ENCODE data around the gene ZNF853. TPM values are rescaled to one million over a fixed set of nuclear protein-coding genes. Genes with fewer than 3 reads are reported as not detected.
A peak's percentile ranks its signal among the peaks of the same experiment; 100 is the strongest.

Gene ZNF853
- total and polyA plus RNA-seq, 2 donors (not counting 1 experiment from before 2014, with no cell fraction given): 2.5 to 6.3 TPM

DNA sequence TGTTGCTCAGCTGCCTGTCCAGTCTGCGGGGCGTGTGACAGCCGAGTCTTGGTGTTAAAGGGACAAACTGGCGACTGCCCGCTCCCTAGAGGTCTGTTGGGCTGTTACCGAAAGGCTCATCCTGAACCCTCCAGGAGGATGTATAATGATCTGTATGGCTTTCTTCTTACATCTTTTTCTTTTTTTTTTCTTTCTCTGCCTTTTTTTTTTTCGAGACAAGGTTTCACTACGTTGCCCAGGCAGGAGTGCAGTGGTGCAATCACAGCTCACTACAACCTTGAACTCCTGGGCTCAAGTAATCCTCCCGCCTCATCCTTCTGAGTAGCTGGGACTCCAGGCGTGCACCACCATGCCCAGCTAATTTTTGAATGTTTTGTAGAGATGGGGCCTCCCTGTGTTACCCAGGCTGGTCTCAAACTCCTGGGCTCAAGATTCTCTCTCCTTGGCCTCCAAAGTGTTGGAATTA lies 24.7 kb upstream of the ZNF853 start:
- Histone ChIP-seq H3K27me3 (replicated peaks in 1 of 4; ENCODE audit: control extremely low read depth in 1 of 4, control insufficient read depth in 3 of 4, insufficient read depth in 4 of 4, low read length in 3 of 4) (no peaks in the 10 kb centered on the region), H3K36me3 (replicated peaks in 1 of 2; ENCODE audit: control extremely low read depth in 1 of 2, control insufficient read depth in 1 of 2, extremely low read depth in 1 of 2, insufficient read depth in 2 of 2, low read length in 1 of 2) (peaks cover 3 to 60% of the 10 kb centered on the region in 2 experiments), H3K4me1 (ENCODE audit: control insufficient read depth in 2 of 2, insufficient read depth in 2 of 2, low read length in 2 of 2) (peaks cover 15 to 19% of the 10 kb centered on the region in 2 donors), H3K27ac (ENCODE audit: low read length in 2 of 2) (peak overlapping the region in 1 of 2 donors; percentile 76), H3K9ac (ENCODE audit: low read length) (peak overlapping the region; percentile 83), H3K4me2 (replicated peaks; ENCODE audit: low read depth, low read length, poor library complexity, severe bottlenecking) (peak overlapping the region; percentile 96), H3K9me3 (ENCODE audit: control extremely low read depth in 1 of 3, control insufficient read depth in 2 of 3, insufficient read depth in 1 of 3, low read length in 2 of 3) (no peaks in the 10 kb centered on the region), H4K20me1 (ENCODE audit: control insufficient read depth, insufficient read depth, low read length, poor library complexity, severe bottlenecking) (peaks cover 11% of the 10 kb centered on the region), H3K79me2 (ENCODE audit: control insufficient read depth, insufficient read depth, low read length) (peaks cover 45% of the 10 kb centered on the region), H3K4me3 (ENCODE audit: control extremely low read depth in 1 of 5, extremely low read depth in 1 of 5, insufficient read depth in 1 of 5, low read depth in 2 of 5, low read length in 4 of 5) (peak overlapping the region; percentile 45 to 82 (median 74)), H2AFZ (ENCODE audit: insufficient read depth, low read depth, low read length, poor library complexity, severe bottlenecking) (peak overlapping the region; percentile 90)
- Mint-ChIP-seq H3K27ac (peak overlapping the region; percentile 88), H3K4me1 (peaks cover 13% of the 10 kb centered on the region), H3K4me3 (peak overlapping the region; percentile 88), H3K27me3 (no peaks in the 10 kb centered on the region), H3K9me3 (ENCODE audit: insufficient read depth) (no peaks in the 10 kb centered on the region)
- no peak for ATAC-seq (ENCODE audit: low read depth)
- CTCF ChIA-PET: interaction anchor here (0.9 to 2.0 kb wide), 10 partner anchors 10 to 593 kb away, joined by 3 to 6 read pairs (median 4); partner anchors contain the start of gene DAGLB
- 6% methylated on average over 3 of the region's 10 CpGs for WGBS (ENCODE audit: insufficient coverage)
- no peak for TF ChIP-seq EZH2 (IDR thresholded peaks at IDR 0.05; ENCODE audit: borderline replicate concordance, insufficient read depth, low read depth, low read length, poor library complexity, severe bottlenecking)
- TF ChIP-seq, protein P1, sequence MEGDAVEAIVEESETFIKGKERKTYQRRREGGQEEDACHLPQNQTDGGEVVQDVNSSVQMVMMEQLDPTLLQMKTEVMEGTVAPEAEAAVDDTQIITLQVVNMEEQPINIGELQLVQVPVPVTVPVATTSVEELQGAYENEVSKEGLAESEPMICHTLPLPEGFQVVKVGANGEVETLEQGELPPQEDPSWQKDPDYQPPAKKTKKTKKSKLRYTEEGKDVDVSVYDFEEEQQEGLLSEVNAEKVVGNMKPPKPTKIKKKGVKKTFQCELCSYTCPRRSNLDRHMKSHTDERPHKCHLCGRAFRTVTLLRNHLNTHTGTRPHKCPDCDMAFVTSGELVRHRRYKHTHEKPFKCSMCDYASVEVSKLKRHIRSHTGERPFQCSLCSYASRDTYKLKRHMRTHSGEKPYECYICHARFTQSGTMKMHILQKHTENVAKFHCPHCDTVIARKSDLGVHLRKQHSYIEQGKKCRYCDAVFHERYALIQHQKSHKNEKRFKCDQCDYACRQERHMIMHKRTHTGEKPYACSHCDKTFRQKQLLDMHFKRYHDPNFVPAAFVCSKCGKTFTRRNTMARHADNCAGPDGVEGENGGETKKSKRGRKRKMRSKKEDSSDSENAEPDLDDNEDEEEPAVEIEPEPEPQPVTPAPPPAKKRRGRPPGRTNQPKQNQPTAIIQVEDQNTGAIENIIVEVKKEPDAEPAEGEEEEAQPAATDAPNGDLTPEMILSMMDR (IDR thresholded peaks at IDR 0.05): no peak
- intact Hi-C loops (cut with micrococcal nuclease): loop anchor here (1.0 to 5.0 kb wide), 3 partner anchors 13 to 267 kb away; partner anchors contain the start of genes ZDHHC4 and ZNF12
- no peak for DNase-seq
- POLR2A ChIA-PET: interaction anchor here (0.6 to 1.2 kb wide), 5 partner anchors 9 to 158 kb away, joined by 3 to 9 read pairs (median 4); partner anchors contain the start of genes ZDHHC4 and ZNF316

DNA sequence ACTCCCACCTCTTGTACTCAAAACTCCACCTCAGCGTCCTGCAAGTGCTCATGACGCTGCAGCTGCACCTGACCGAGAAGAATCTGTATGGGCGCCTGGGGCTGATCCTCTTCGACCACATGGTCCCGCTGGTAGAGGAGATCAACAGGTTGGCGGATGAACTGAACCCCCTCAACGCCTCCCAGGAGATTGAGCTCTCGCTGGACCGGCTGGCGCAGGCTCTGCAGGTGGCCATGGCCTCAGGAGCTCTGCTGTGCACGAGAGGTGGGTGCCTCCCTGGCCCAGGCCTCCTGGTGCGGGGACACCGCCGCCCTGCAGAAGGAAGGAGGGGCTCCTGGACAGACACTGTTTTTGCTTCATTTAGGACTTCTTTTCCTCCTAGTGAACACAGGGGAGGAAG lies 15.3 kb upstream of the ZNF853 start:
- intact Hi-C loops (cut with micrococcal nuclease): no loop called here
- ChIA-PET CTCF (no interaction called here), POLR2A (interaction anchor here (0.6 kb wide), 1 partner anchor 9 kb away, joined by 4 read pairs; no protein-coding TSS in a partner anchor)
- Histone ChIP-seq H3K79me2 (ENCODE audit: control insufficient read depth, insufficient read depth, low read length) (peaks cover 53% of the 10 kb centered on the region), H3K4me2 (replicated peaks; ENCODE audit: low read depth, low read length, poor library complexity, severe bottlenecking) (no peak overlapping the region), H3K36me3 (replicated peaks in 1 of 2; ENCODE audit: control extremely low read depth in 1 of 2, control insufficient read depth in 1 of 2, extremely low read depth in 1 of 2, insufficient read depth in 2 of 2, low read length in 1 of 2) (peaks cover 4 to 77% of the 10 kb centered on the region in 2 experiments), H3K27me3 (replicated peaks in 1 of 4; ENCODE audit: control extremely low read depth in 1 of 4, control insufficient read depth in 3 of 4, insufficient read depth in 4 of 4, low read length in 3 of 4) (no peaks in the 10 kb centered on the region), H3K9me3 (ENCODE audit: control extremely low read depth in 1 of 3, control insufficient read depth in 2 of 3, insufficient read depth in 1 of 3, low read length in 2 of 3) (no peaks in the 10 kb centered on the region), H3K9ac (ENCODE audit: low read length) (no peak overlapping the region), H3K4me1 (ENCODE audit: control insufficient read depth in 2 of 2, insufficient read depth in 2 of 2, low read length in 2 of 2) (no peaks in the 10 kb centered on the region), H4K20me1 (ENCODE audit: control insufficient read depth, insufficient read depth, low read length, poor library complexity, severe bottlenecking) (peaks cover 34% of the 10 kb centered on the region), H2AFZ (ENCODE audit: insufficient read depth, low read depth, low read length, poor library complexity, severe bottlenecking) (no peak overlapping the region), H3K27ac (ENCODE audit: low read length in 2 of 2) (no peak overlapping the region), H3K4me3 (ENCODE audit: control extremely low read depth in 1 of 5, extremely low read depth in 1 of 5, insufficient read depth in 1 of 5, low read depth in 2 of 5, low read length in 4 of 5) (no peak overlapping the region)
- H3K9me3 Mint-ChIP-seq (ENCODE audit: insufficient read depth): no peaks in the 10 kb centered on the region
- H3K4me3 Mint-ChIP-seq: no peak overlapping the region
- H3K27me3 Mint-ChIP-seq: no peaks in the 10 kb centered on the region
- no peak for TF ChIP-seq EZH2 (IDR thresholded peaks at IDR 0.05; ENCODE audit: borderline replicate concordance, insufficient read depth, low read depth, low read length, poor library complexity, severe bottlenecking)
- TF ChIP-seq, protein P1 (IDR thresholded peaks at IDR 0.05): no peak
- WGBS (ENCODE audit: insufficient coverage): over 99% methylated on average over 15 of the region's 15 CpGs
- H3K27ac Mint-ChIP-seq: no peak overlapping the region
- H3K4me1 Mint-ChIP-seq: no peaks in the 10 kb centered on the region
- DNase-seq (no peak), ATAC-seq (ENCODE audit: low read depth) (no peak)

Data from B cell (primary cell).